NCI-H2227 (cell line): ENCODE measurements around the gene TMPRSS2.

Source experiments
- DNase-seq: peaks from one replicate; lab custom pipeline; 2025; ENCODE audit not compliant: unreplicated experiment; lab: John Stamatoyannopoulos, UW

Gene TMPRSS2

GRCh38 chr21:41507521-41508414 is at the start of gene TMPRSS2:
TMPRSS2 (minus strand) TSS chr21:41508158; CDS start chr21:41498133, 10,025 bp downstream.
- DNase-seq, result no peak

- DNase-seq, result no peak
These were observed 47.1 kb upstream of the TMPRSS2 start for GRCh38 chr21:41555057-41555456.

GRCh38 chr21:41552254-41552653 is 44.3 kb upstream of the TMPRSS2 start:
- no peak for DNase-seq

- no peak for DNase-seq
These were observed 40.8 kb upstream of the TMPRSS2 start for GRCh38 chr21:41548781-41549180.

- no peak for DNase-seq
These were observed 39.2 kb upstream of the TMPRSS2 start for GRCh38 chr21:41547111-41547510.

GRCh38 chr21:41545500-41546359 is 37.8 kb upstream of the TMPRSS2 start:
- no peak for DNase-seq

GRCh38 chr21:41542727-41543126 is 34.8 kb upstream of the TMPRSS2 start:
- no peak for DNase-seq

GRCh38 chr21:41537356-41537755 is 29.4 kb upstream of the TMPRSS2 start:
- DNase-seq, result no peak

- no peak for DNase-seq
These were observed 28.8 kb upstream of the TMPRSS2 start for GRCh38 chr21:41536827-41537103.

- DNase-seq, result no peak
These were observed 28.3 kb upstream of the TMPRSS2 start for GRCh38 chr21:41536076-41536826.

- DNase-seq, result no peak
These were observed 22.4 kb upstream of the TMPRSS2 start for GRCh38 chr21:41530366-41530765.

- DNase-seq, result no peak
These were observed 21.8 kb upstream of the TMPRSS2 start for GRCh38 chr21:41529769-41530168.

- no peak for DNase-seq
These were observed 18.6 kb upstream of the TMPRSS2 start for GRCh38 chr21:41526478-41527087.

GRCh38 chr21:41523175-41523574 is 15.2 kb upstream of the TMPRSS2 start:
- no peak for DNase-seq

GRCh38 chr21:41521489-41522027 is 13.6 kb upstream of the TMPRSS2 start:
- DNase-seq, result no peak

GRCh38 chr21:41520560-41521442 is 12.8 kb upstream of the TMPRSS2 start:
- no peak for DNase-seq

- no peak for DNase-seq
These were observed 12.0 kb upstream of the TMPRSS2 start for GRCh38 chr21:41519806-41520559.

- no peak for DNase-seq
These were observed 10.8 kb upstream of the TMPRSS2 start for GRCh38 chr21:41518757-41519156.

- no peak for DNase-seq
These were observed 3.9 kb upstream of the TMPRSS2 start for GRCh38 chr21:41511858-41512257.
